Small intestine (tissue), 7 donors: Measurements from ENCODE around the gene SPG7. TPM values are rescaled to one million over a fixed set of nuclear protein-coding genes. Genes with fewer than 3 reads are reported as not detected.

Experiments used
- DNase-seq, 2 donors: peaks; one replicate each; pipeline versions ENCODE4 v3.0.0 to v3.0.0-alpha.2; 2013
- FAIRE-seq: peaks from 2 replicates; lab custom pipeline; 2012; peaks lifted over from hg19 to GRCh38; lab: Jason Lieb, UNC
- H3K27ac ChIP-seq, 3 donors: one replicate each; pipeline ENCODE4 v1.5.1; 2013; ENCODE audit warnings: low read length in 2 of 3, mild to moderate bottlenecking in 2 of 3, control low read depth in 1 of 3, inconsistent platforms in 1 of 3, low read depth in 1 of 3, moderate library complexity in 1 of 3
- H3K27me3 ChIP-seq, 3 donors: one replicate each; pipeline ENCODE4 v1.6.1; 2013; ENCODE audit warnings: low read length in 3 of 3, inconsistent platforms in 1 of 3; ENCODE audit not compliant: control insufficient read depth in 3 of 3, insufficient read depth in 3 of 3
- H3K36me3 ChIP-seq, 3 donors: one replicate each; pipeline ENCODE4 v1.6.1; 2013; ENCODE audit warnings: low read length in 3 of 3, inconsistent platforms in 1 of 3, low read depth in 1 of 3, mild to moderate bottlenecking in 1 of 3, moderate library complexity in 1 of 3; ENCODE audit not compliant: control insufficient read depth in 3 of 3, insufficient read depth in 2 of 3
- H3K4me1 ChIP-seq, 3 donors: one replicate each; pipeline ENCODE4 v1.6.1; 2013; ENCODE audit warnings: low read length in 2 of 3, inconsistent platforms in 1 of 3, low read depth in 1 of 3, mild to moderate bottlenecking in 1 of 3, moderate library complexity in 1 of 3; ENCODE audit not compliant: control insufficient read depth in 3 of 3, insufficient read depth in 2 of 3
- H3K4me3 ChIP-seq, 3 donors: one replicate each; pipeline ENCODE4 v1.5.1; 2013; ENCODE audit warnings: low read length in 3 of 3, control low read depth in 1 of 3, inconsistent platforms in 1 of 3, low read depth in 1 of 3, mild to moderate bottlenecking in 1 of 3, moderate library complexity in 1 of 3
- H3K9me3 ChIP-seq, 2 donors: one replicate each; pipeline ENCODE4 v1.6.1; 2013; ENCODE audit warnings: low read depth in 1 of 2, low read length in 1 of 2; ENCODE audit not compliant: control insufficient read depth in 2 of 2, insufficient read depth in 1 of 2
- WGBS, 3 donors: extraction: QIAGEN DNeasy Blood & Tissue Kit; methylation state at CpG; one replicate each; pipeline ENCODE4 v1.1.7; 2013; 5-methylcytosine and 5-hydroxymethylcytosine counted together
- polyA plus RNA-seq, 4 donors: library from polyadenylated mRNA; stranded (reverse) in 3 of 4; unstranded in 1 of 4; fragments of 200-250 nt in 3 of 4; fragments of 120-200 nt in 1 of 4; gene quantifications; one replicate each; pipeline versions ENCODE4 v1.2.1 to v1.2.3, GENCODE V29; 2013
- donor health status: healthy with polysubstance abuse.
- donor health status: control.
- donor health status: control.
- donor health status: Bipolar disorder and iron deficiency.
- donor health status: healthy.

Gene SPG7
- polyA plus RNA-seq, 4 donors: 89.1 to 245 (median 179) TPM

- 76 to 89% (median 80%) methylated on average over 20 of the region's 20 CpGs for WGBS, 3 donors
- H3K27ac ChIP-seq: no peak overlapping the region
- no peaks in the 10 kb centered on the region for H3K4me1 ChIP-seq
- H3K36me3 ChIP-seq: peaks cover 24 to 95% (median 32%) of the 10 kb centered on the region in 3 donors
- H3K4me3 ChIP-seq: no peak overlapping the region
- no peak for DNase-seq
- no peaks in the 10 kb centered on the region for H3K9me3 ChIP-seq
- FAIRE-seq: no peak
- H3K27me3 ChIP-seq: no peaks in the 10 kb centered on the region
Measured at GRCh38 chr16:89525146-89525913, 17.1 kb downstream of the SPG7 start.

GRCh38 chr16:89529097-89529496 lies 20.9 kb downstream of the SPG7 start:
- FAIRE-seq: no peak
- Histone ChIP-seq H3K9me3 (no peaks in the 10 kb centered on the region), H3K4me1 (no peaks in the 10 kb centered on the region), H3K36me3 (peaks cover 25 to 100% (median 32%) of the 10 kb centered on the region in 3 donors), H3K27me3 (no peaks in the 10 kb centered on the region), H3K4me3 (no peak overlapping the region), H3K27ac (no peak overlapping the region)
- DNase-seq: no peak
- 84 to 91% (median 89%) methylated on average over 16 of the region's 16 CpGs for WGBS, 3 donors

GRCh38 chr16:89530401-89531381 lies 22.5 kb downstream of the SPG7 start:
- H3K4me1 ChIP-seq: peaks cover 0 to 6% (median 0%) of the 10 kb centered on the region in 3 donors
- H3K27ac ChIP-seq: no peak overlapping the region
- H3K36me3 ChIP-seq: peaks cover 18 to 100% (median 31%) of the 10 kb centered on the region in 3 donors
- FAIRE-seq (no peak), DNase-seq (no peak)
- H3K27me3 ChIP-seq: no peaks in the 10 kb centered on the region
- H3K9me3 ChIP-seq: no peaks in the 10 kb centered on the region
- no peak overlapping the region for H3K4me3 ChIP-seq
- WGBS, 3 donors: 92 to 93% (median 93%) methylated on average over 37 of the region's 37 CpGs

- Histone ChIP-seq H3K27me3 (no peaks in the 10 kb centered on the region), H3K27ac (no peak overlapping the region), H3K36me3 (peaks cover 11 to 96% (median 27%) of the 10 kb centered on the region in 3 donors), H3K9me3 (no peaks in the 10 kb centered on the region), H3K4me1 (peaks cover 0 to 7% (median 0%) of the 10 kb centered on the region in 3 donors), H3K4me3 (no peak overlapping the region)
- 88 to 95% (median 94%) methylated on average over 30 to 31 of the region's 31 CpGs for WGBS, 3 donors
- DNase-seq (no peak), FAIRE-seq (no peak)
Measured at GRCh38 chr16:89531821-89532526, 23.8 kb downstream of the SPG7 start.

GRCh38 chr16:89534252-89534756 lies 26.1 kb downstream of the SPG7 start:
- 44 to 60% (median 54%) methylated on average over 11 of the region's 11 CpGs for WGBS, 3 donors
- Histone ChIP-seq H3K27me3 (no peaks in the 10 kb centered on the region), H3K27ac (peak overlapping the region in 2 of 3 donors; percentile 30 to 65), H3K4me1 (peaks cover 0 to 7% (median 0%) of the 10 kb centered on the region in 3 donors), H3K9me3 (no peaks in the 10 kb centered on the region), H3K36me3 (peaks cover 18 to 96% (median 21%) of the 10 kb centered on the region in 3 donors), H3K4me3 (no peak overlapping the region)
- no peak for FAIRE-seq
- peak in 1 of 2 donors; percentile 33 for DNase-seq

GRCh38 chr16:89536371-89536770 lies 28.2 kb downstream of the SPG7 start:
- H3K4me3 ChIP-seq: no peak overlapping the region
- WGBS, 3 donors: 5 to 50% (median 34%) methylated on average over 8 to 14 of the region's 24 CpGs

GRCh38 chr16:89536886-89537548 lies 28.8 kb downstream of the SPG7 start:
- no peak for FAIRE-seq
- WGBS, 3 donors: 85 to 91% (median 87%) methylated on average over 36 of the region's 36 CpGs

More at GRCh38 chr16:89536371-89536770, 28.2 kb downstream of the SPG7 start:
- H3K4me1 ChIP-seq: peaks cover 0 to 7% (median 0%) of the 10 kb centered on the region in 3 donors
- no peaks in the 10 kb centered on the region for H3K27me3 ChIP-seq
- H3K9me3 ChIP-seq: no peaks in the 10 kb centered on the region
- H3K27ac ChIP-seq: peak overlapping the region in 1 of 3 donors; percentile 87
- DNase-seq: peak in 1 of 2 donors; percentile 71
- H3K36me3 ChIP-seq: peaks cover 18 to 91% (median 21%) of the 10 kb centered on the region in 3 donors
- FAIRE-seq: no peak

More at GRCh38 chr16:89536886-89537548, 28.8 kb downstream of the SPG7 start:
- no peaks in the 10 kb centered on the region for H3K27me3 ChIP-seq
- H3K4me3 ChIP-seq: no peak overlapping the region
- no peaks in the 10 kb centered on the region for H3K9me3 ChIP-seq
- peak overlapping the region in 1 of 3 donors; percentile 87 for H3K27ac ChIP-seq
- H3K4me1 ChIP-seq: peaks cover 0 to 7% (median 0%) of the 10 kb centered on the region in 3 donors
- no peak for DNase-seq
- peaks cover 17 to 91% (median 18%) of the 10 kb centered on the region in 3 donors for H3K36me3 ChIP-seq
